Anterior cingulate cortex (tissue), 58 donors: ENCODE data around the gene NAV2.
A peak's percentile ranks its signal among the peaks of the same experiment; 100 is the strongest.

Experiments
- DNase-seq, 58 donors: peaks; one replicate each; lab custom pipeline; 2025; lab: John Stamatoyannopoulos, UW

NAV2 gene

GRCh38 chr11:19800714-19801519 lies 88.3 kb downstream of the NAV2 start:
- DNase-seq: no peak

GRCh38 chr11:19802773-19803293 lies 90.2 kb downstream of the NAV2 start:
- DNase-seq: no peak

- no peak for DNase-seq
These were observed 90.9 kb downstream of the NAV2 start for GRCh38 chr11:19803506-19803998.

- DNase-seq: no peak
These were observed 92.7 kb downstream of the NAV2 start for GRCh38 chr11:19805376-19805775.

- DNase-seq: no peak
These were observed 93.2 kb downstream of the NAV2 start for GRCh38 chr11:19805827-19806226.

- no peak for DNase-seq
These were observed 93.6 kb downstream of the NAV2 start for GRCh38 chr11:19806251-19806650.

- no peak for DNase-seq
These were observed 95.7 kb downstream of the NAV2 start for GRCh38 chr11:19808076-19808911.

GRCh38 chr11:19810852-19811251 lies 98.2 kb downstream of the NAV2 start:
- no peak for DNase-seq

GRCh38 chr11:19811380-19811779 lies 98.7 kb downstream of the NAV2 start:
- DNase-seq: no peak

GRCh38 chr11:19812096-19812495 lies 99.5 kb downstream of the NAV2 start:
- no peak for DNase-seq

- DNase-seq: no peak
These were observed 100.1 kb downstream of the NAV2 start for GRCh38 chr11:19812710-19813109.

- DNase-seq: peak in 1 of 58 donors; percentile 16
These were observed 100.7 kb downstream of the NAV2 start for GRCh38 chr11:19813158-19813879.

- DNase-seq: no peak
These were observed 101.8 kb downstream of the NAV2 start for GRCh38 chr11:19814421-19814820.

GRCh38 chr11:19816040-19816439 lies 103.4 kb downstream of the NAV2 start:
- peak in 31 of 58 donors; percentile 6 to 75 (median 23) for DNase-seq

- DNase-seq: no peak
These were observed 104.2 kb downstream of the NAV2 start for GRCh38 chr11:19816817-19817216.

- DNase-seq: peak in 1 of 58 donors; percentile 5
These were observed 104.7 kb downstream of the NAV2 start for GRCh38 chr11:19817265-19817851.

- no peak for DNase-seq
These were observed 105.2 kb downstream of the NAV2 start for GRCh38 chr11:19817870-19818269.

- DNase-seq: no peak
These were observed 106.0 kb downstream of the NAV2 start for GRCh38 chr11:19818619-19819018.

- DNase-seq: no peak
These were observed 106.5 kb downstream of the NAV2 start for GRCh38 chr11:19819148-19819547.

- no peak for DNase-seq
These were observed 107.5 kb downstream of the NAV2 start for GRCh38 chr11:19820100-19820499.
